Right ventricle myocardium superior (tissue), 1 donor: ENCODE results near the gene PTS. TPM values are rescaled to one million over a fixed set of nuclear protein-coding genes. Genes with fewer than 3 reads are reported as not detected.

Source experiments
- ATAC-seq: fragments of 200-7000 bp; cut with Tn5 transposase; one replicate; pipeline ENCODE4 v1.9.1; 2020; ENCODE audit warnings: mild to moderate bottlenecking; ENCODE audit not compliant: poor library complexity
- DNase-seq: peaks from one replicate; pipeline ENCODE4 v3.0.0-alpha.2; 2020
- intact Hi-C: fragments of 100-400 bp; cut with DNase I; formaldehyde crosslinking; loops from one replicate; pipeline ENCODE4 v1.11.2; 2022
- total RNA-seq: library from RNA; stranded (reverse); fragmentation: NEBNext Ultra II Directional; extraction: Animal tissue kit (Norgen Biotek cat#: 25700); gene quantifications from one replicate; pipeline ENCODE4 v1.2.1, GENCODE V29; 2021
- donor health status: DM: no; HTN: yes; CAD: no; lungs with severe emphysema.

The PTS gene
- total RNA-seq, 1 donor from 2014 or later: 28.7 TPM

- ATAC-seq (peak; percentile 90), DNase-seq (peak; percentile 85)
- intact Hi-C loops: loop anchor here (2.0 to 5.0 kb wide), 2 partner anchors 61 to 163 kb away; no protein-coding TSS in a partner anchor
Measured at GRCh38 chr11:112279901-112280267, 53.7 kb downstream of the PTS start.

- no peak for DNase-seq
Measured at GRCh38 chr11:112280268-112281126, 54.3 kb downstream of the PTS start.

GRCh38 chr11:112281726-112282125 lies 55.5 kb downstream of the PTS start:
- intact Hi-C loops: loop anchor here (2.0 to 5.0 kb wide), 2 partner anchors 63 to 164 kb away; no protein-coding TSS in a partner anchor
- ATAC-seq: no peak

More at GRCh38 chr11:112280268-112281126, 54.3 kb downstream of the PTS start:
- intact Hi-C loops: loop anchor here (2.0 to 5.0 kb wide), 2 partner anchors 62 to 163 kb away; no protein-coding TSS in a partner anchor
- ATAC-seq: peak; percentile 97

More at GRCh38 chr11:112281726-112282125, 55.5 kb downstream of the PTS start:
- DNase-seq: no peak

Other genes starting within 250 kb of the PTS start
- 154 TPM for gene DLAT, start 201.0 kb upstream of the PTS start, total RNA-seq
- gene PIH1D2, start 152.4 kb upstream of the PTS start, total RNA-seq: 1.3 TPM
- gene NKAPD1, start 152.1 kb upstream of the PTS start, total RNA-seq: 6.5 TPM
- 173 TPM for gene TIMM8B, start 139.7 kb upstream of the PTS start, total RNA-seq
- gene SDHD, start 139.6 kb upstream of the PTS start, total RNA-seq: 255 TPM
- gene IL18, start 62.3 kb upstream of the PTS start, total RNA-seq: 1.9 TPM
- not detected for gene TEX12, start 59.1 kb upstream of the PTS start, total RNA-seq
- 151 TPM for gene BCO2, start 50.9 kb upstream of the PTS start, total RNA-seq
- not detected for gene PLET1, start 34.4 kb downstream of the PTS start, total RNA-seq